NCI-H1436 (cell line): Measurements from ENCODE around the gene MAPK6.
"Not testable (repeated sequence)": the region's sequence is repeated elsewhere in the genome, so short reads cannot be mapped to it uniquely, and the experiment has no call there.

Experiments used
- DNase-seq: peaks from one replicate; lab custom pipeline; 2025; lab: John Stamatoyannopoulos, UW

The MAPK6 gene

GRCh38 chr15:52080706-52081392 is 61.8 kb downstream of the MAPK6 start:
- DNase-seq = no peak

- DNase-seq = no peak
Measured at GRCh38 chr15:52082197-52083036, 63.4 kb downstream of the MAPK6 start.

- DNase-seq = not testable (repeated sequence)
Measured at GRCh38 chr15:52083037-52083359, 64.0 kb downstream of the MAPK6 start.

- no peak for DNase-seq
Measured at GRCh38 chr15:52083603-52084002, 64.6 kb downstream of the MAPK6 start.

- no peak for DNase-seq
Measured at GRCh38 chr15:52085299-52085698, 66.3 kb downstream of the MAPK6 start.

GRCh38 chr15:52086011-52086786 is 67.2 kb downstream of the MAPK6 start:
- DNase-seq = no peak

- no peak for DNase-seq
Measured at GRCh38 chr15:52090193-52090592, 71.2 kb downstream of the MAPK6 start.

- DNase-seq = no peak
Measured at GRCh38 chr15:52093167-52093538, 74.1 kb downstream of the MAPK6 start.

- DNase-seq = no peak
Measured at GRCh38 chr15:52093539-52094510, 74.8 kb downstream of the MAPK6 start.

GRCh38 chr15:52094811-52095584 is 76.0 kb downstream of the MAPK6 start:
- no peak for DNase-seq

- no peak for DNase-seq
Measured at GRCh38 chr15:52095597-52096262, 76.7 kb downstream of the MAPK6 start.

GRCh38 chr15:52096536-52096935 is 77.5 kb downstream of the MAPK6 start:
- DNase-seq = not testable (repeated sequence)

GRCh38 chr15:52097180-52097579 is 78.2 kb downstream of the MAPK6 start:
- no peak for DNase-seq

- DNase-seq = no peak
Measured at GRCh38 chr15:52098323-52098722, 79.3 kb downstream of the MAPK6 start.

GRCh38 chr15:52099651-52100272 is 80.7 kb downstream of the MAPK6 start:
- no peak for DNase-seq

GRCh38 chr15:52100807-52101442 is 81.9 kb downstream of the MAPK6 start:
- no peak for DNase-seq

- DNase-seq = no peak
Measured at GRCh38 chr15:52101542-52102323, 82.7 kb downstream of the MAPK6 start.

GRCh38 chr15:52102463-52102862 is 83.4 kb downstream of the MAPK6 start:
- no peak for DNase-seq
